HepG2 (cell line): ENCODE data around the gene NRIP2. TPM values are rescaled to one million over a fixed set of nuclear protein-coding genes. Genes with fewer than 3 reads are reported as not detected.
A peak's percentile ranks its signal among the peaks of the same experiment; 100 is the strongest.

Source experiments
- ETV6 ChIP-seq: sonication (generic); formaldehyde crosslinking; conservative IDR thresholded peaks from 2 replicates; pipeline ENCODE4 v1.4.0; 2020; ENCODE audit warnings: missing genetic modification reagents
- FOXK1 ChIP-seq: sonication (generic); formaldehyde crosslinking; IDR thresholded peaks from 2 replicates; pipeline ENCODE4 v1.4.0; 2020; ENCODE audit warnings: low read depth, missing genetic modification reagents, borderline replicate concordance
- HES4 ChIP-seq: sonication (generic); formaldehyde crosslinking; IDR thresholded peaks from 2 replicates; pipeline ENCODE4 v1.9.0; 2021; ENCODE audit warnings: mild to moderate bottlenecking, missing genetic modification reagents, borderline replicate concordance
- HOXA9 ChIP-seq: sonication (generic); formaldehyde crosslinking; IDR thresholded peaks from 2 replicates; pipeline ENCODE4 v1.8.1; 2022; ENCODE audit warnings: missing genetic modification reagents, mild to moderate bottlenecking, moderate library complexity, borderline replicate concordance
- KDM2A ChIP-seq: sonication (generic); formaldehyde crosslinking; IDR thresholded peaks from 2 replicates; pipeline ENCODE4 v1.4.0; 2020; ENCODE audit warnings: low read depth, missing genetic modification reagents, borderline replicate concordance
- KDM5A ChIP-seq: fragments of 200-600 bp; sonication (generic); IDR thresholded peaks from 2 replicates; pipeline ENCODE4 v1.7.0; 2018; ENCODE audit warnings: antibody characterized with exemption, mild to moderate bottlenecking, low read length, borderline replicate concordance
- KLF13 ChIP-seq: sonication (generic); formaldehyde crosslinking; IDR thresholded peaks from 2 replicates; pipeline ENCODE4 v1.4.0; 2020; ENCODE audit warnings: mild to moderate bottlenecking, missing genetic modification reagents
- MYC ChIP-seq: sonication (generic); formaldehyde crosslinking; IDR thresholded peaks from 2 replicates; pipeline ENCODE4 v1.9.0; 2021; ENCODE audit warnings: missing genetic modification reagents, borderline replicate concordance
- PHF21A ChIP-seq: sonication (generic); formaldehyde crosslinking; IDR thresholded peaks from 2 replicates; pipeline ENCODE4 v1.5.0; 2020; ENCODE audit warnings: mild to moderate bottlenecking, missing genetic modification reagents
- SNAPC4 ChIP-seq: sonication (generic); formaldehyde crosslinking; IDR thresholded peaks from 2 replicates; pipeline ENCODE4 v1.4.0; 2020; ENCODE audit warnings: mild to moderate bottlenecking, missing genetic modification reagents
- TMF1 ChIP-seq: sonication (generic); formaldehyde crosslinking; IDR thresholded peaks from 2 replicates; pipeline ENCODE4 v1.8.1; 2022; ENCODE audit warnings: low read depth, missing genetic modification reagents
- TP53 ChIP-seq: sonication (generic); formaldehyde crosslinking; conservative IDR thresholded peaks from 2 replicates; pipeline ENCODE4 v1.4.0; 2020; ENCODE audit warnings: missing genetic modification reagents
- ZBTB2 ChIP-seq: sonication (generic); formaldehyde crosslinking; IDR thresholded peaks from 2 replicates; pipeline ENCODE4 v1.8.0; 2022; ENCODE audit warnings: low read depth, missing genetic modification reagents
- ZNF383 ChIP-seq: sonication (generic); formaldehyde crosslinking; IDR thresholded peaks from 2 replicates; pipeline ENCODE4 v1.4.0; 2020; ENCODE audit warnings: missing genetic modification reagents, mild to moderate bottlenecking, borderline replicate concordance
- ZNF569 ChIP-seq: sonication (generic); formaldehyde crosslinking; IDR thresholded peaks from 2 replicates; pipeline ENCODE4 v1.5.0; 2020; ENCODE audit warnings: mild to moderate bottlenecking, missing genetic modification reagents, moderate library complexity, borderline replicate concordance
- ZNF597 ChIP-seq: sonication (generic); formaldehyde crosslinking; IDR thresholded peaks from 2 replicates; pipeline ENCODE4 v1.5.0; 2020; ENCODE audit warnings: missing genetic modification reagents
- ZNF720 ChIP-seq: sonication (generic); formaldehyde crosslinking; IDR thresholded peaks from 2 replicates; pipeline ENCODE4 v1.4.0; 2020; ENCODE audit warnings: missing genetic modification reagents
- polyA plus RNA-seq, 8 experiments: library from polyadenylated mRNA; depleted of rRNA in 3 of 8; stranded (reverse) in 7 of 8; unstranded in 1 of 8; fragments of >200 nt; fragmentation: Illumina TruSeq in 4 of 8; extraction: Trizol in 4 of 8; gene quantifications; 2 replicates each; pipeline versions ENCODE4 v1.2.1 to v1.2.3, GENCODE V29; 2011 to 2016; ENCODE audit warnings: low read depth in 4 of 8, missing spikeins in 1 of 8, mixed read lengths in 1 of 8; ENCODE audit not compliant: insufficient read depth in 1 of 8
- total RNA-seq, 5 experiments: library from RNA; depleted of rRNA; stranded (reverse); fragments of >200 nt; fragmentation: Illumina TruSeq; extraction: Trizol; gene quantifications; 2 replicates each; pipeline ENCODE4 v1.2.3, GENCODE V29; 2016; ENCODE audit warnings: low read depth in 1 of 5
- TF ChIP-seq, protein P1 (sequence below): sonication (generic); formaldehyde crosslinking; IDR thresholded peaks from 2 replicates; pipeline ENCODE4 v1.4.0; 2020; ENCODE audit warnings: missing genetic modification reagents

NRIP2 gene
- total and polyA plus RNA-seq, 2 of the 13 experiments (the other 11 are each of a cell fraction or from before 2014, with no cell fraction given): not detected

- TF ChIP-seq ZBTB2: no peak
- TF ChIP-seq TMF1: 0 out of 2 replicates have a peak, but pooled peaks have one; percentile 72
- TF ChIP-seq SNAPC4: no peak
- no peak for TF ChIP-seq KLF13 (CRISPR knock-in tag)
- 0 out of 2 replicates have a peak, but pooled peaks have one; percentile 20 for TF ChIP-seq HES4
- TF ChIP-seq ETV6 (CRISPR knock-in tag): 0 out of 2 replicates have a peak, but pooled peaks have one; percentile 44
- TF ChIP-seq ZNF597: no peak
- no peak for TF ChIP-seq TP53
- TF ChIP-seq ZNF569 (CRISPR knock-in tag): 0 out of 2 replicates have a peak, but pooled peaks have one; percentile 42
- peak; percentile 72 for TF ChIP-seq MYC
- no peak for TF ChIP-seq ZNF383
- peak; percentile 41; the same call in 1 of the 2 replicates for TF ChIP-seq PHF21A (CRISPR knock-in tag)
- TF ChIP-seq ZNF720 (CRISPR knock-in tag): no peak
- TF ChIP-seq HOXA9: 0 out of 2 replicates have a peak, but pooled peaks have one; percentile 47
- peak; percentile 6; the same call in 1 of the 2 replicates for TF ChIP-seq KDM5A
- TF ChIP-seq FOXK1: peak; percentile 49; the same call in 1 of the 2 replicates
- peak; percentile 67 for TF ChIP-seq KDM2A (CRISPR knock-in tag)
- TF ChIP-seq, protein P1, sequence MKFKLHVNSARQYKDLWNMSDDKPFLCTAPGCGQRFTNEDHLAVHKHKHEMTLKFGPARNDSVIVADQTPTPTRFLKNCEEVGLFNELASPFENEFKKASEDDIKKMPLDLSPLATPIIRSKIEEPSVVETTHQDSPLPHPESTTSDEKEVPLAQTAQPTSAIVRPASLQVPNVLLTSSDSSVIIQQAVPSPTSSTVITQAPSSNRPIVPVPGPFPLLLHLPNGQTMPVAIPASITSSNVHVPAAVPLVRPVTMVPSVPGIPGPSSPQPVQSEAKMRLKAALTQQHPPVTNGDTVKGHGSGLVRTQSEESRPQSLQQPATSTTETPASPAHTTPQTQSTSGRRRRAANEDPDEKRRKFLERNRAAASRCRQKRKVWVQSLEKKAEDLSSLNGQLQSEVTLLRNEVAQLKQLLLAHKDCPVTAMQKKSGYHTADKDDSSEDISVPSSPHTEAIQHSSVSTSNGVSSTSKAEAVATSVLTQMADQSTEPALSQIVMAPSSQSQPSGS (CRISPR knock-in tag): no peak
Observed at GRCh38 chr12:2877047-2877952, 42.5 kb upstream of the NRIP2 start, which contains the start of the genes FOXM1 and RHNO1 (continued).
